Stomach (tissue), 9 donors: ENCODE measurements around the gene FTH1. TPM values are rescaled to one million over a fixed set of nuclear protein-coding genes. Genes with fewer than 3 reads are reported as not detected.
A peak's percentile ranks its signal among the peaks of the same experiment; 100 is the strongest.

Source experiments
- DNase-seq, 2 donors: peaks; one replicate each; pipeline versions ENCODE4 v3.0.0 to v3.0.0-alpha.2; 2013 to 2019
- H3K27ac ChIP-seq, 5 donors: fragments of 200-600 bp in 4 of 5; sonication (generic) in 4 of 5; one replicate each; pipeline ENCODE4 v1.5.1; 2013 to 2019; ENCODE audit warnings: mild to moderate bottlenecking in 1 of 5, moderate library complexity in 1 of 5
- H3K27me3 ChIP-seq, 3 donors: fragments of 200-600 bp; sonication (generic); one replicate each; pipeline ENCODE4 v1.5.1; 2017 to 2019; ENCODE audit warnings: mixed run types in 1 of 3
- H3K36me3 ChIP-seq, 4 donors: fragments of 200-600 bp; sonication (generic); 1 replicate in 3 of 4; 2 replicates in 1 of 4; pipeline ENCODE4 v1.5.1; 2016 to 2019
- H3K4me1 ChIP-seq, 4 donors: fragments of 200-600 bp; sonication (generic); one replicate each; pipeline ENCODE4 v1.5.1; 2016 to 2019
- H3K4me3 ChIP-seq, 4 donors: fragments of 200-600 bp; sonication (generic) in 3 of 4; one replicate each; pipeline ENCODE4 v1.5.1; 2016 to 2019; ENCODE audit warnings: mild to moderate bottlenecking in 1 of 4
- H3K9me3 ChIP-seq, 4 donors: fragments of 200-600 bp; sonication (generic); one replicate each; pipeline ENCODE4 v1.5.1; 2016 to 2019
- EP300 ChIP-seq: sonication (generic); formaldehyde crosslinking; IDR thresholded peaks from one replicate; pipeline ENCODE4 v1.6.1; 2017; ENCODE audit warnings: antibody characterized with exemption
- POLR2A ChIP-seq, 4 donors: fragments of 450-650 bp; IDR thresholded peaks; one replicate each; pipeline ENCODE4 v1.6.1; 2016; ENCODE audit warnings: antibody characterized with exemption in 4 of 4, control low read depth in 2 of 4, mild to moderate bottlenecking in 1 of 4, moderate library complexity in 1 of 4
- POLR2AphosphoS5 ChIP-seq, 3 donors: sonication (generic); formaldehyde crosslinking; IDR thresholded peaks; one replicate each; pipeline ENCODE4 v1.6.1; 2016; ENCODE audit warnings: antibody characterized with exemption in 3 of 3
- WGBS, 5 donors: extraction: QIAGEN DNeasy Blood & Tissue Kit in 3 of 5; methylation state at CpG; one replicate each; pipeline versions ENCODE4 v1.1.5 to v1.1.7; 2013 to 2018; 5-methylcytosine and 5-hydroxymethylcytosine counted together
- intact Hi-C: fragments of 100-400 bp; cut with DNase I; formaldehyde crosslinking; loops from one replicate; pipeline ENCODE4 v1.15.1; 2023; ENCODE audit warnings: low total_unique reads
- polyA plus RNA-seq, 3 donors: library from polyadenylated mRNA; stranded (reverse); fragments of 200-250 nt; gene quantifications; one replicate each; pipeline ENCODE4 v1.2.3, GENCODE V29; 2013
- total RNA-seq, 5 donors: library from RNA; depleted of rRNA; stranded (reverse); fragments of >200 nt; gene quantifications; one replicate each; pipeline versions ENCODE4 v1.1.0 to v1.2.3, GENCODE V29; 2014 to 2016
- TF ChIP-seq, protein P1 (sequence below), 7 experiments: fragments of 450-650 bp in 4 of 7; fragments of 200-600 bp in 3 of 7; sonication (generic) in 3 of 7; IDR thresholded peaks; one replicate each; pipeline ENCODE4 v1.5.1; 2016 to 2019; ENCODE audit warnings: antibody characterized with exemption in 7 of 7, control low read depth in 2 of 7, mild to moderate bottlenecking in 1 of 7
- donor health status: healthy with polysubstance abuse.
- donor health status: Bipolar disorder and iron deficiency.
- donor health status: healthy.

Gene FTH1
- total and polyA plus RNA-seq, 8 donors, result 703 to 8,523 (median 2,035) TPM

DNA sequence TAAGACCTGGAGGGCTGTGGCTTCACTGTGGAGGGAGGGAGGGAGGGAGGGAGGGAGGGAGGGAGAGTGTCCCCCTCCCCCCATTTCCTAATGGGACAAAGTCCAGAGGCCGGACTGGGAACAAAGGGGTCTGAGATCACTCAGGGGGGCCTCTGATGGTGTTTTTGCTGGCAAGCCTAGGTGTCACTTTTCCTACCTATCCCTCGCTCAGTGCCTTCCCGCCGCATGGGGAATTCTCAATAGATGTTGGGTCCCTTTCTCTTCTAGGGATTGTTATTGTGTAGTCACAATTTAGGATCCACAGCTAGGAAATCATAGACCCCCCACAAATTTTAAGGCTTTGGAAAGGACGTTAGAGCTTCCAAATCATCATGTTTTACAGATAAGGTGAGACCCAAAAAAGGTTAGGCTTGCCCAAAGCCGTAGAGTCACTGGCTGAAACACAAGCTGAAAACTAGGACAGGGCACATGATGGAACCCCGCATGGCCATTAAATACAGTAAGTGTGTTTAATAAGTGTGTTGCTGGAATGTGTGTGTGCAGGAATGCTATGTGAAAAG is 4.8 kb upstream of the FTH1 start:
- WGBS, 5 donors, result 38 to 48% (median 40%) methylated on average over 7 of the region's 7 CpGs
- no peaks in the 10 kb centered on the region for H3K9me3 ChIP-seq
- peaks cover 87 to 90% (median 88%) of the 10 kb centered on the region in 4 donors for H3K4me1 ChIP-seq
- DNase-seq, result no peak
- no peaks in the 10 kb centered on the region for H3K36me3 ChIP-seq
- intact Hi-C loops, result no loop called here
- peak overlapping the region; percentile 90 to 100 (median 99) for H3K27ac ChIP-seq
- H3K27me3 ChIP-seq, result no peaks in the 10 kb centered on the region
- peak overlapping the region in 1 of 4 donors; percentile 26 for H3K4me3 ChIP-seq
- TF ChIP-seq POLR2AphosphoS5 (IDR thresholded peaks at IDR 0.05) (no peak), EP300 (no peak), POLR2A (IDR thresholded peaks at IDR 0.05) (no peak)
- TF ChIP-seq, protein P1, sequence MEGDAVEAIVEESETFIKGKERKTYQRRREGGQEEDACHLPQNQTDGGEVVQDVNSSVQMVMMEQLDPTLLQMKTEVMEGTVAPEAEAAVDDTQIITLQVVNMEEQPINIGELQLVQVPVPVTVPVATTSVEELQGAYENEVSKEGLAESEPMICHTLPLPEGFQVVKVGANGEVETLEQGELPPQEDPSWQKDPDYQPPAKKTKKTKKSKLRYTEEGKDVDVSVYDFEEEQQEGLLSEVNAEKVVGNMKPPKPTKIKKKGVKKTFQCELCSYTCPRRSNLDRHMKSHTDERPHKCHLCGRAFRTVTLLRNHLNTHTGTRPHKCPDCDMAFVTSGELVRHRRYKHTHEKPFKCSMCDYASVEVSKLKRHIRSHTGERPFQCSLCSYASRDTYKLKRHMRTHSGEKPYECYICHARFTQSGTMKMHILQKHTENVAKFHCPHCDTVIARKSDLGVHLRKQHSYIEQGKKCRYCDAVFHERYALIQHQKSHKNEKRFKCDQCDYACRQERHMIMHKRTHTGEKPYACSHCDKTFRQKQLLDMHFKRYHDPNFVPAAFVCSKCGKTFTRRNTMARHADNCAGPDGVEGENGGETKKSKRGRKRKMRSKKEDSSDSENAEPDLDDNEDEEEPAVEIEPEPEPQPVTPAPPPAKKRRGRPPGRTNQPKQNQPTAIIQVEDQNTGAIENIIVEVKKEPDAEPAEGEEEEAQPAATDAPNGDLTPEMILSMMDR (IDR thresholded peaks at IDR 0.05), result no peak

DNA sequence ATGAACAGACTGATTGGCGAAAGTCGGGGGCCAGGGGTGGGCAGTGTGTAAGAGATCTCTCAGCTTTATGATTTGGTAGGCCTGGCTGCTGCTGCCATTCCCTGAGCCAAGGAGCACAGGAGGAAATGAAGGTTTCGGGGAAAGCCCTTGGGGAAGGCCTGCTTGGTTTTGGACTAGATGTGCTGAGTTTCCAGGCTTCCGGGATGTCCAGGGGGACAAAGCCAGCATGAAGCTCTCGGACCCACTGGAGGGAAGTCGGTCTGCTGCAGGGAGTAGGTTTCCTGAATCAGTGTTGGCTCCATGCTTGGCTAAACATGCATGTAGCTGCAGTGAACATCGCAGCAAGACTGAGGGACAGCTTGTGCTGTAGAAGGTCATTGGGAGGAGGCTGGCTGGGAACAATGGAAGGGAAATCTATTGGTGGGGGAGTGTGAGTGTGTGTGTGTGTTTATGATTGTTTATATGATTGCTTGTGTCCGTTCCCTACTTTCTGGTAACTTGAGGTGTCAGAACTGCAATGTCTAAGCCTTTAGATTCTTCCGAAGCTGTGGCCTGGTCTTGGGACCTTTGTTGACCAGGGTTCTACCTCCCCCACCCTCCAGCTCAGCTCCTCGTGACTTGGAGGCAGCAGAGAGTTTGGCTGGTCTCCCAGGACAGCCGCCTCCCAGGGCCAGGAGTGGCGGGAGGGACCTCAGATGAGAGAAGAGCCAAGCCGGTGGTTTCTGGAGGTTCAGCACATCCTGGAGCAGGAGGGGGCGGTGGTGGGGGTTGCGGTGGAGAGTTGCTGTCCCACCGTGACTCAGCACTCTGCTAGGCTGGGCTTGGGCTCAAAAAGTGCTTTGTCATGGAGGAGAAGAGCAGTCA is 4.0 kb upstream of the FTH1 start:
- intact Hi-C loops, result no loop called here
- peak; percentile 72 to 93 (median 90) for TF ChIP-seq POLR2AphosphoS5 (IDR thresholded peaks at IDR 0.05)
- TF ChIP-seq, protein P1 (IDR thresholded peaks at IDR 0.05), result no peak
- H3K4me3 ChIP-seq, result peak overlapping the region in 1 of 4 donors; percentile 26

DNA sequence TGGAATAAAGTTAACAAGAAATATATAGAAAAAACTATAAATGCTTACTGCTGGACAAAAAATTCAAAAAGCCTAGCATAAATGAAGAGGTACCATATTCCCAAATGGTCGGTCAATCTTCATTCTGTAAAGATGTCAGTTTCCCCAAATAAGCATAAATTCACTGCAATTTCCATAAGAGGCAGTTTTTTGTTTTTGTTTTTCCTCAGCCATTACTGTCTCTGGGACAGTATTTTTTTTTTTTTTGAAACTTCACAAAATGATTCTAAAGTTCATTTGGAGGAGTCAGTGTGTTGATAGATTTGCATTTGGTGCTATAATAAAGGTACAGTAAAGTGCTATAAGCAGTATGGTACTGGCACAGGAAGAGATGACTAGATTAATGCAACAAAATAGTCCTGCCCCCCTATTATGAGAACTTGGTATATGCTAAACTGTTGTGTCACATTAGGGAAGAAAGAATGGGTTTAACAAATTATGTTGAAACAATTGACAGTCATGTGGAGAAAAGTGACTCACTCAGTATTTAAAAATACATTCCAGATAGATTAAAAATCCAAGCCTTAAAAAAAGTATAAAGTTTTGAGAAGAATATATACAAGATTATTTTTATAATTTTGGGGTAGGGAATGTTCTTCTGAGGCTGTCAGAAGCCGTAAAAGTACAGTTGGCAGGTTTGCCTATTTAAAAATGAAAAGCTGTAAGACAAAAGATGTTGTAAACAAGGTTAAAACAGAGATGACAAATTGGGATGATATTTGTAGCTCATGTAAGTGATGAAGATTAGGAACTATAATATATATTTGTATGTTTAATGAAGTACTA is 2.6 kb upstream of the FTH1 start:
- WGBS, 5 donors, result 83 to 91% (median 89%) methylated on average over 2 of the region's 2 CpGs
- intact Hi-C loops, result no loop called here
- Histone ChIP-seq H3K4me3 (no peak overlapping the region), H3K9me3 (no peaks in the 10 kb centered on the region), H3K4me1 (peaks cover 68 to 79% (median 75%) of the 10 kb centered on the region in 4 donors), H3K27me3 (no peaks in the 10 kb centered on the region), H3K36me3 (peaks cover 7 to 13% (median 12%) of the 10 kb centered on the region in 4 donors), H3K27ac (peak overlapping the region; percentile 90 to 100 (median 99))
- TF ChIP-seq POLR2A (IDR thresholded peaks at IDR 0.05) (no peak), EP300 (no peak), POLR2AphosphoS5 (IDR thresholded peaks at IDR 0.05) (peak in 1 of 3 donors; percentile 26)
- TF ChIP-seq, protein P1 (IDR thresholded peaks at IDR 0.05), result no peak
- no peak for DNase-seq

More for the DNA sequence above, 4.0 kb upstream of the FTH1 start:
- peak overlapping the region; percentile 90 to 100 (median 99) for H3K27ac ChIP-seq
- 13 to 21% (median 17%) methylated on average over 15 to 16 of the region's 16 CpGs for WGBS, 5 donors
- no peaks in the 10 kb centered on the region for H3K9me3 ChIP-seq
- no peaks in the 10 kb centered on the region for H3K27me3 ChIP-seq
- DNase-seq, result peak; percentile 96 to 97
- peaks cover 80 to 86% (median 82%) of the 10 kb centered on the region in 4 donors for H3K4me1 ChIP-seq
- H3K36me3 ChIP-seq, result no peaks in the 10 kb centered on the region

DNA sequence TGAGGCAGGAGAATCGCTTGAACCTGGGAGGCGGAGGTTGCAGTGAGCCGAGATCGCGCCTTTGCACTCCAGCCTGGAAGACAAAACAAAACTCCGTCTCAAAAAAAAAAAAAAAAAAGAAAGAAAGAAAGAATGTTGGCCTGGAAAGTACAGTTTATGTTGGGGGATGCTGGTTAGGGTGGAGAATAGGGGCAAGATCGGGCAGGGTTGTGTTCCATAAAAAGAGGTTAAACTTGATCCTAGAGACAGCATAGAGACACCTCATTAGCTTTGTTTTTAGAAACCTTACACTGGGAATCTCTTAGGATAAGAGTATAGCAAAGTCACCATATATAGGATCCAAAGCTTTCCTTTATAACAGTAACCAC is 1.9 kb upstream of the FTH1 start:
- no peaks in the 10 kb centered on the region for H3K9me3 ChIP-seq
- peaks cover 71 to 79% (median 76%) of the 10 kb centered on the region in 4 donors for H3K4me1 ChIP-seq
- peak overlapping the region in 1 of 4 donors; percentile 96 for H3K4me3 ChIP-seq
- TF ChIP-seq POLR2A (IDR thresholded peaks at IDR 0.05), result no peak
- TF ChIP-seq POLR2AphosphoS5 (IDR thresholded peaks at IDR 0.05), result no peak
- TF ChIP-seq EP300, result no peak
- TF ChIP-seq, protein P1 (IDR thresholded peaks at IDR 0.05), result no peak
- peaks cover 14 to 20% (median 18%) of the 10 kb centered on the region in 4 donors for H3K36me3 ChIP-seq
- no peaks in the 10 kb centered on the region for H3K27me3 ChIP-seq
- no peak for DNase-seq
- WGBS, 5 donors, result 78 to 83% (median 81%) methylated on average over 7 of the region's 7 CpGs
- H3K27ac ChIP-seq, result peak overlapping the region in 4 of 5 donors; percentile 99 to 100 (median 100)
- intact Hi-C loops, result no loop called here
